Peyer's patch (tissue), 4 donors: Measurements from ENCODE around the gene ZNF791. TPM values are rescaled to one million over a fixed set of nuclear protein-coding genes. Genes with fewer than 3 reads are reported as not detected.
"Not testable (repeated sequence)": the region's sequence is repeated elsewhere in the genome, so short reads cannot be mapped to it uniquely, and the experiment has no call there.

Experiments used
- DNase-seq, 3 donors: peaks; one replicate each; pipeline ENCODE4 v3.0.0-alpha.2; 2017 to 2019
- H3K27ac ChIP-seq, 4 donors: fragments of 200-600 bp; sonication (generic); one replicate each; pipeline ENCODE4 v1.5.1; 2016 to 2019
- H3K27me3 ChIP-seq, 2 donors: fragments of 200-600 bp; sonication (generic); one replicate each; pipeline ENCODE4 v1.5.1; 2019
- H3K36me3 ChIP-seq, 3 donors: fragments of 200-600 bp; sonication (generic); one replicate each; pipeline ENCODE4 v1.5.1; 2016 to 2019
- H3K4me1 ChIP-seq, 4 donors: fragments of 200-600 bp; sonication (generic); one replicate each; pipeline ENCODE4 v1.5.1; 2016 to 2019
- H3K4me3 ChIP-seq, 4 donors: fragments of 200-600 bp; sonication (generic); 1 replicate in 3 of 4; 2 replicates in 1 of 4; pipeline ENCODE4 v1.5.1; 2016 to 2019; ENCODE audit warnings: mild to moderate bottlenecking in 1 of 4
- H3K9me3 ChIP-seq, 4 donors: fragments of 200-600 bp; sonication (generic); one replicate each; pipeline ENCODE4 v1.5.1; 2016 to 2019; ENCODE audit warnings: mild to moderate bottlenecking in 1 of 4
- CTCF ChIP-seq, 6 experiments: fragments of 450-650 bp in 4 of 6; fragments of 200-600 bp in 2 of 6; sonication (generic) in 1 of 6; IDR thresholded peaks; one replicate each; pipeline ENCODE4 v1.5.1; 2017 to 2019; ENCODE audit warnings: antibody characterized with exemption in 6 of 6, mild to moderate bottlenecking in 3 of 6, moderate library complexity in 1 of 6
- POLR2A ChIP-seq, 2 donors: fragments of 450-650 bp; IDR thresholded peaks; one replicate each; pipeline ENCODE4 v1.5.1; 2017; ENCODE audit warnings: antibody characterized with exemption in 2 of 2, mild to moderate bottlenecking in 2 of 2, moderate library complexity in 2 of 2
- total RNA-seq, 4 donors: library from RNA; depleted of rRNA; stranded (reverse); fragments of >200 nt; gene quantifications; one replicate each; pipeline ENCODE4 v1.1.0, GENCODE V29; 2016

ZNF791 gene
- total RNA-seq, 4 donors from 2014 or later = 17.2 to 34.6 (median 29.3) TPM

DNA sequence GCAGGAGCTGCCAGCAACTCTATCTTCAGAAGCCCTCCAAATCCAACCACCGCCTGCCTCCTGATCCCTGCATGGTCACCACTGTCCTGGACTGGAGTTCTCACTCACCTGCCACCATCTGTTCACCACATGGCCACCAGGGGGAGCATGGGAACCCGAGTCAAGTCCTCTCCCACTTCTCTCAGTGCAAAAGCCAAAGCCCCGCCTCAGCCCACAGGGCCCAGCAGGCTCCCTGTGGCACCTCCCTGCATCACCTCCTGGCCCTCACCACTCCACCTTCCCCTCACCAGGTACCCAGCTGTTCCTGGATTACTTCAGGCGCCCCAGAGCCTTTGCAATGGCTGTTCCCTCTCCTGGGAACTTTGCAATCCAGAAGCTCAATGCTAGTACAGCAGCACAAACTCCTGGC is 65.7 kb downstream of the ZNF791 start:
- H3K4me1 ChIP-seq = peaks cover 0 to 13% (median 0%) of the 10 kb centered on the region in 4 donors
- TF ChIP-seq CTCF (IDR thresholded peaks at IDR 0.05) = peak; percentile 77 to 88 (median 80)
- TF ChIP-seq POLR2A (IDR thresholded peaks at IDR 0.05) = no peak
- H3K4me3 ChIP-seq = no peak overlapping the region
- H3K9me3 ChIP-seq = no peaks in the 10 kb centered on the region
- peaks cover 0 to 74% (median 2%) of the 10 kb centered on the region in 3 donors for H3K36me3 ChIP-seq
- no peaks in the 10 kb centered on the region for H3K27me3 ChIP-seq
- peak; percentile 86 to 93 (median 87) for DNase-seq
- H3K27ac ChIP-seq = no peak overlapping the region

GRCh38 chr19:12676928-12677327 is 66.2 kb downstream of the ZNF791 start:
- peaks cover 0 to 13% (median 0%) of the 10 kb centered on the region in 4 donors for H3K4me1 ChIP-seq
- H3K9me3 ChIP-seq = no peaks in the 10 kb centered on the region
- no peak overlapping the region for H3K4me3 ChIP-seq
- peaks cover 0 to 74% (median 2%) of the 10 kb centered on the region in 3 donors for H3K36me3 ChIP-seq
- TF ChIP-seq CTCF (IDR thresholded peaks at IDR 0.05) (no peak), POLR2A (IDR thresholded peaks at IDR 0.05) (no peak)
- DNase-seq = no peak
- H3K27me3 ChIP-seq = no peaks in the 10 kb centered on the region
- H3K27ac ChIP-seq = no peak overlapping the region

- peaks cover 0 to 67% (median 2%) of the 10 kb centered on the region in 3 donors for H3K36me3 ChIP-seq
- H3K27me3 ChIP-seq, H3K4me3 ChIP-seq, H3K9me3 ChIP-seq, H3K27ac ChIP-seq, DNase-seq: not testable (repeated sequence)
- H3K4me1 ChIP-seq = peaks cover 0 to 13% (median 0%) of the 10 kb centered on the region in 4 donors
Observed at GRCh38 chr19:12678039-12678438, 67.3 kb downstream of the ZNF791 start.

- Histone ChIP-seq H3K9me3 (no peaks in the 10 kb centered on the region), H3K4me1 (peaks cover 0 to 13% (median 0%) of the 10 kb centered on the region in 4 donors), H3K4me3 (no peak overlapping the region), H3K27me3 (no peaks in the 10 kb centered on the region), H3K36me3 (peaks cover 0 to 49% (median 2%) of the 10 kb centered on the region in 3 donors), H3K27ac (no peak overlapping the region)
- no peak for DNase-seq
- no peak for TF ChIP-seq CTCF (IDR thresholded peaks at IDR 0.05)
- no peak for TF ChIP-seq POLR2A (IDR thresholded peaks at IDR 0.05)
Observed at GRCh38 chr19:12680034-12680433, 69.3 kb downstream of the ZNF791 start.

- DNase-seq = peak; percentile 88 to 98 (median 96)
- no peaks in the 10 kb centered on the region for H3K27me3 ChIP-seq
- TF ChIP-seq CTCF (IDR thresholded peaks at IDR 0.05) (peak in 1 of 6 experiments; percentile 2), POLR2A (IDR thresholded peaks at IDR 0.05) (peak; percentile 31 to 42)
- H3K27ac ChIP-seq = peak within 1 kb of the TSS; percentile 86 to 99 (median 99)
- peaks cover 0 to 37% (median 2%) of the 10 kb centered on the region in 3 donors for H3K36me3 ChIP-seq
- H3K4me3 ChIP-seq = peak within 1 kb of the TSS; percentile 67 to 100 (median 96)
- no peaks in the 10 kb centered on the region for H3K9me3 ChIP-seq
- peaks cover 0 to 13% (median 0%) of the 10 kb centered on the region in 4 donors for H3K4me1 ChIP-seq
Observed at GRCh38 chr19:12681074-12681987, 70.6 kb downstream of the ZNF791 start, which contains the start of gene DHPS. DHPS (minus strand) TSS chr19:12681880; CDS start chr19:12681766, 114 bp downstream.

Other genes starting within 250 kb of the ZNF791 start
- 10 to 100 TPM in 1 of 4 donors, 1 to 10 TPM in 2, under 1 TPM in 1; 0.70 to 13.2 (median 1.4) TPM for gene ZNF442, start 245.2 kb upstream of the ZNF791 start, total RNA-seq
- gene ZNF799, start 209.6 kb upstream of the ZNF791 start, total RNA-seq = 10 to 100 TPM in 1 of 4 donors, 1 to 10 TPM in 3; 5.1 to 17.3 (median 7.9) TPM
- gene ZNF443, start 169.9 kb upstream of the ZNF791 start, total RNA-seq = 10 to 100 TPM in 1 of 4 donors, 1 to 10 TPM in 3; 6.3 to 10.7 (median 7.5) TPM
- gene ZNF709, start 126.1 kb upstream of the ZNF791 start, total RNA-seq = 1 to 10 TPM; 1.8 to 3.7 (median 3.3) TPM
- 10 to 100 TPM; 25.2 to 36.9 (median 29.2) TPM for gene ZNF564, start 59.4 kb upstream of the ZNF791 start, total RNA-seq
- 1 to 10 TPM; 4.1 to 8.4 (median 4.7) TPM for gene ZNF490, start 107 bp upstream of the ZNF791 start, total RNA-seq
- 10 to 100 TPM; 51.9 to 84.2 (median 68.0) TPM for gene MAN2B1, start 55.8 kb downstream of the ZNF791 start, total RNA-seq
- 10 to 100 TPM in 2 of 4 donors, 1 to 10 TPM in 2; 2.8 to 14.0 (median 9.5) TPM for gene WDR83, start 55.9 kb downstream of the ZNF791 start, total RNA-seq
- gene DHPS, start 71.0 kb downstream of the ZNF791 start, total RNA-seq = 100 to 1,000 TPM in 3 of 4 donors, 10 to 100 TPM in 1; 76.4 to 215 (median 150) TPM
- not detected for gene GNG14, start 77.1 kb downstream of the ZNF791 start, total RNA-seq
- gene FBXW9, start 85.7 kb downstream of the ZNF791 start, total RNA-seq = 1 to 10 TPM in 3 of 4 donors, not detected in 1; 6.3 to 9.9 (median 7.0) TPM
- gene TNPO2, start 113.0 kb downstream of the ZNF791 start, total RNA-seq = 100 to 1,000 TPM in 3 of 4 donors, 10 to 100 TPM in 1; 39.1 to 131 (median 103) TPM
- 100 to 1,000 TPM; 134 to 297 (median 185) TPM for gene TRIR, start 123.8 kb downstream of the ZNF791 start, total RNA-seq
- gene GET3, start 126.6 kb downstream of the ZNF791 start, total RNA-seq = 10 to 100 TPM; 23.1 to 31.9 (median 30.5) TPM
- 10 to 100 TPM in 3 of 4 donors, not detected in 1; 20.5 to 82.0 (median 40.6) TPM for gene BEST2, start 140.9 kb downstream of the ZNF791 start, total RNA-seq
- 100 to 1,000 TPM; 193 to 379 (median 285) TPM for gene HOOK2, start 164.6 kb downstream of the ZNF791 start, total RNA-seq
- 100 to 1,000 TPM; 111 to 324 (median 152) TPM for gene JUNB, start 180.6 kb downstream of the ZNF791 start, total RNA-seq
- gene PRDX2, start 190.9 kb downstream of the ZNF791 start, total RNA-seq = 100 to 1,000 TPM; 150 to 461 (median 375) TPM
- not detected for gene THSD8, start 191.1 kb downstream of the ZNF791 start, total RNA-seq
- 10 to 100 TPM in 2 of 4 donors, 1 to 10 TPM in 2; 5.9 to 24.8 (median 9.4) TPM for gene RNASEH2A, start 195.7 kb downstream of the ZNF791 start, total RNA-seq
- not detected for gene RTBDN, start 223.7 kb downstream of the ZNF791 start, total RNA-seq
- gene MAST1, start 227.6 kb downstream of the ZNF791 start, total RNA-seq = under 1 TPM in 1 of 4 donors, not detected in 3; 0.27 TPM